Activated CD8-positive, alpha-beta memory T cell treated with anti-CD3 and anti-CD28 coated beads, Interleukin-2, amount 50 U/mL, for 24 hours (primary cell): ENCODE data around the gene DDX43.
"Not testable (repeated sequence)": the region's sequence is repeated elsewhere in the genome, so short reads cannot be mapped to it uniquely, and the experiment has no call there.

Experiments used
- DNase-seq: peaks from one replicate; pipeline ENCODE4 v3.0.0-alpha.2; 2020; ENCODE audit errors: extremely low read depth

Gene DDX43

GRCh38 chr6:73388800-73389512 is 5.7 kb upstream of the DDX43 start:
- peak; percentile 17 for DNase-seq

- no peak for DNase-seq
Observed at GRCh38 chr6:73389854-73390253, 4.8 kb upstream of the DDX43 start.

GRCh38 chr6:73391675-73392074 is 3.0 kb upstream of the DDX43 start:
- no peak for DNase-seq

GRCh38 chr6:73392188-73392587 is 2.4 kb upstream of the DDX43 start:
- DNase-seq, result not testable (repeated sequence)

- no peak for DNase-seq
Observed at GRCh38 chr6:73393278-73393677, 1.4 kb upstream of the DDX43 start.

GRCh38 chr6:73395875-73396274 is 1.2 kb downstream of the DDX43 start:
- no peak for DNase-seq

GRCh38 chr6:73400656-73401055 is 6.0 kb downstream of the DDX43 start:
- DNase-seq, result no peak

- no peak for DNase-seq
Observed at GRCh38 chr6:73409395-73409794, 14.8 kb downstream of the DDX43 start.

- DNase-seq, result no peak
Observed at GRCh38 chr6:73413102-73413501, 18.5 kb downstream of the DDX43 start.

- DNase-seq, result no peak
Observed at GRCh38 chr6:73418081-73418741, 23.6 kb downstream of the DDX43 start.

- DNase-seq, result no peak
Observed at GRCh38 chr6:73421534-73421933, 26.9 kb downstream of the DDX43 start.

GRCh38 chr6:73435236-73435635 is 40.6 kb downstream of the DDX43 start:
- DNase-seq, result no peak

- no peak for DNase-seq
Observed at GRCh38 chr6:73443555-73443954, 48.9 kb downstream of the DDX43 start.

- DNase-seq, result no peak
Observed at GRCh38 chr6:73451223-73452106, 56.8 kb downstream of the DDX43 start.

- DNase-seq, result peak; percentile 59
Observed at GRCh38 chr6:73452107-73452461, 57.5 kb downstream of the DDX43 start, which contains the start of gene CGAS. Gene CGAS, minus strand, starts transcription at chr6:73452297. Its CDS starts 116 bp downstream, at chr6:73452181.

GRCh38 chr6:73455865-73456629 is 61.4 kb downstream of the DDX43 start:
- DNase-seq, result no peak

- not testable (repeated sequence) for DNase-seq
Observed at GRCh38 chr6:73459474-73459873, 64.8 kb downstream of the DDX43 start.

- no peak for DNase-seq
Observed at GRCh38 chr6:73460056-73460455, 65.4 kb downstream of the DDX43 start.

GRCh38 chr6:73461537-73462350 is 67.1 kb downstream of the DDX43 start, which contains the start of gene MTO1:
Gene MTO1, plus strand, starts transcription at chr6:73461737. Its CDS starts 118 bp downstream, at chr6:73461855.
- DNase-seq, result peak; percentile 63
